K562 (cell line): ENCODE data around the gene SLC25A21. TPM values are rescaled to one million over a fixed set of nuclear protein-coding genes. Genes with fewer than 3 reads are reported as not detected.

Source experiments
- ATF7 ChIP-seq: fragments of 450-650 bp; IDR thresholded peaks from 2 replicates; pipeline ENCODE4 v1.7.1; 2014; ENCODE audit warnings: mild to moderate bottlenecking, moderate library complexity
- CBFA2T3 ChIP-seq: fragments of 450-650 bp; IDR thresholded peaks from 2 replicates; pipeline ENCODE4 v1.6.1; 2017
- CBX8 ChIP-seq: fragments of 200-600 bp; sonication (generic); IDR thresholded peaks from 2 replicates; pipeline ENCODE4 v1.6.1; 2012; ENCODE audit warnings: borderline replicate concordance, mixed run types, low read depth, mild to moderate bottlenecking, moderate library complexity, mixed read lengths, low read length, control low read depth, inconsistent platforms; ENCODE audit not compliant: poor library complexity, severe bottlenecking; ENCODE audit errors: extremely low read depth
- CC2D1A ChIP-seq: fragments of 450-650 bp; IDR thresholded peaks from 2 replicates; pipeline ENCODE4 v1.6.1; 2017; ENCODE audit warnings: mild to moderate bottlenecking
- CREB1 ChIP-seq, 2 experiments: sonication (generic) in 1 of 2; formaldehyde crosslinking in 1 of 2; IDR thresholded peaks; 2 replicates each; pipeline versions ENCODE4 v1.6.1 to v1.8.0; 2012 to 2022; ENCODE audit warnings: inconsistent platforms in 1 of 2, mild to moderate bottlenecking in 1 of 2, missing genetic modification reagents in 1 of 2, moderate library complexity in 1 of 2
- DPF2 ChIP-seq: fragments of 450-650 bp; IDR thresholded peaks from 2 replicates; pipeline ENCODE4 v1.6.1; 2016
- EP300 ChIP-seq: IDR thresholded peaks from 2 replicates; pipeline ENCODE4 v1.6.1; 2012; ENCODE audit warnings: low read length, improper control_type of control experiment
- GMEB1 ChIP-seq: fragments of 250-450 bp; sonication (Bioruptor Pico); IDR thresholded peaks from 2 replicates; pipeline ENCODE4 v1.4.0; 2020; ENCODE audit warnings: mild to moderate bottlenecking
- HDAC2 ChIP-seq: fragments of 450-650 bp; IDR thresholded peaks from 2 replicates; pipeline ENCODE4 v1.6.1; 2016; ENCODE audit warnings: mild to moderate bottlenecking
- IFI16 ChIP-seq: fragments of 250-450 bp; sonication (Bioruptor Pico); IDR thresholded peaks from 2 replicates; pipeline ENCODE4 v2.1.2; 2022; ENCODE audit warnings: mild to moderate bottlenecking, inconsistent platforms
- KDM1A ChIP-seq, 2 experiments: fragments of 450-650 bp; IDR thresholded peaks; 2 replicates each; pipeline ENCODE4 v1.6.1; 2016; ENCODE audit warnings: mild to moderate bottlenecking in 2 of 2
- L3MBTL2 ChIP-seq: fragments of 450-650 bp; IDR thresholded peaks from 2 replicates; pipeline ENCODE4 v1.6.1; 2016; ENCODE audit warnings: mild to moderate bottlenecking, moderate library complexity
- MYBL2 ChIP-seq, 2 experiments: fragments of 450-650 bp in 1 of 2; sonication (generic) in 1 of 2; formaldehyde crosslinking in 1 of 2; IDR thresholded peaks; 2 replicates each; pipeline versions ENCODE4 v1.6.1 to v1.8.1; 2017 to 2022; ENCODE audit warnings: borderline replicate concordance in 1 of 2, inconsistent platforms in 1 of 2, low read depth in 1 of 2, mild to moderate bottlenecking in 1 of 2, missing genetic modification reagents in 1 of 2, moderate library complexity in 1 of 2
- NFIC ChIP-seq: fragments of 450-650 bp; IDR thresholded peaks from 2 replicates; pipeline ENCODE4 v1.6.1; 2017; ENCODE audit warnings: mild to moderate bottlenecking, inconsistent platforms
- SOX6 ChIP-seq: fragments of 450-650 bp; IDR thresholded peaks from 2 replicates; pipeline ENCODE4 v1.6.1; 2014; ENCODE audit warnings: mild to moderate bottlenecking
- TAL1 ChIP-seq: fragments of 450-650 bp; IDR thresholded peaks from 2 replicates; pipeline ENCODE4 v1.6.1; 2016; ENCODE audit warnings: mild to moderate bottlenecking
- TFAM ChIP-seq: fragments of 250-450 bp; sonication (Bioruptor Pico); conservative IDR thresholded peaks from 2 replicates; pipeline ENCODE4 v1.5.0; 2021; ENCODE audit warnings: mild to moderate bottlenecking, moderate library complexity
- VEZF1 ChIP-seq: fragments of 200-800 bp; sonication (Bioruptor generic); IDR thresholded peaks from 2 replicates; pipeline ENCODE4 v1.6.1; 2017; ENCODE audit warnings: missing genetic modification characterization, missing compliant biosample characterization
- ZBTB5 ChIP-seq: fragments of 450-650 bp; IDR thresholded peaks from 2 replicates; pipeline ENCODE4 v1.6.1; 2017; ENCODE audit warnings: antibody characterized with exemption
- ZNF77 ChIP-seq: fragments of 250-450 bp; sonication (Bioruptor Pico); IDR thresholded peaks from 2 replicates; pipeline ENCODE4 v1.5.0; 2020
- polyA plus RNA-seq, 8 experiments: library from polyadenylated mRNA; depleted of rRNA in 4 of 8; stranded (reverse) in 5 of 8; unstranded in 3 of 8; fragments of >200 nt; fragmentation: Nextera tagmentation in 2 of 8; fragmentation: Illumina TruSeq in 1 of 8; extraction: Ambion mirVana in 2 of 8; extraction: Trizol in 1 of 8; gene quantifications; 2 replicates each; pipeline versions ENCODE4 v1.2.1 to v1.2.3, GENCODE V29; 2011 to 2014; ENCODE audit warnings: inconsistent platforms in 1 of 8, missing spikeins in 1 of 8
- total RNA-seq, 7 experiments: library from RNA; depleted of rRNA in 6 of 7; stranded (reverse); fragments of >200 nt in 6 of 7; fragmentation: Illumina TruSeq in 2 of 7; extraction: Trizol in 2 of 7; gene quantifications; 2 replicates each; pipeline versions ENCODE4 v1.2.1 to v1.2.3, GENCODE V29; 2011 to 2021; ENCODE audit warnings: low replicate concordance in 1 of 7
- TF ChIP-seq, protein P1 (sequence below): fragments of 250-450 bp; sonication (Bioruptor Pico); IDR thresholded peaks from 2 replicates; pipeline ENCODE4 v1.4.0; 2020; ENCODE audit warnings: mild to moderate bottlenecking, moderate library complexity

Gene SLC25A21
- total and polyA plus RNA-seq, 9 of the 15 experiments (the other 6 are each of a cell fraction or from before 2014, with no cell fraction given): 15.2 to 46.7 (median 28.7) TPM

DNA sequence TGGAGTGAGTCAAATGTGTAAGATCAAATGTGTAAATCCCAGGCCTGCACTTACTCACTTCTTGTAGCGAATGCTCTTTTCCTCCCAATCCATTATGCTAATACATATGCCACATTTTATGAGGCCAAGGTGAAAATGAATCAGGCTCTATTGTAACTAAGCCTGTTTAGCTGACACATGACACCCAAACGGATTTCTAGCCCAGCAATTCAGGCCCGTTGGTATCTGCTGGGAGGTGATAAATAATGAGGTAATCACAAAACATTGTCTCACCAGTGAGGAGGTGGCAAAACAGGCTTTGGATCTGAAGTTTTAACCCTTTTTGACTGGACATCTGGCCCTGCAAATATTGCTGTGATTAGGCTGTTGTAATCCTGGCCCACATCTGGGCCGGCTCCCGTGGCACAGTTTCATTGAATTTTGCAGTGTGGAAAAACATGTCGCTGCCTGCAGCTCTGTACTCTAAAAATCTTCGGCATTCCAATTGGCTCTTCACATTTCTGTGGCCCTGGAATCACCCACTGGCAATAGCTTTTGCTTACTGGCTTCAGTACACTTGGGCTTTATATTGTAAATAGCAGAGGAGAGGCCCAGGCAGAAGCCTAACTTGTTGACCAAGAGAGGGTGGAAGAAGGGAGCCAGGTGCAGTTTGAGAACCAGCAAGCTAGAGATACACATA lies 404.7 kb downstream of the SLC25A21 start (continued):
- TF ChIP-seq ATF7: peak; percentile 92
- no peak for TF ChIP-seq CREB1 (IDR thresholded peaks at IDR 0.05)
- TF ChIP-seq CREB1 (CRISPR knock-in tag; IDR thresholded peaks at IDR 0.05): no peak
- TF ChIP-seq HDAC2: peak; percentile 71; the same call in 1 of the 2 replicates
- TF ChIP-seq, protein P1, sequence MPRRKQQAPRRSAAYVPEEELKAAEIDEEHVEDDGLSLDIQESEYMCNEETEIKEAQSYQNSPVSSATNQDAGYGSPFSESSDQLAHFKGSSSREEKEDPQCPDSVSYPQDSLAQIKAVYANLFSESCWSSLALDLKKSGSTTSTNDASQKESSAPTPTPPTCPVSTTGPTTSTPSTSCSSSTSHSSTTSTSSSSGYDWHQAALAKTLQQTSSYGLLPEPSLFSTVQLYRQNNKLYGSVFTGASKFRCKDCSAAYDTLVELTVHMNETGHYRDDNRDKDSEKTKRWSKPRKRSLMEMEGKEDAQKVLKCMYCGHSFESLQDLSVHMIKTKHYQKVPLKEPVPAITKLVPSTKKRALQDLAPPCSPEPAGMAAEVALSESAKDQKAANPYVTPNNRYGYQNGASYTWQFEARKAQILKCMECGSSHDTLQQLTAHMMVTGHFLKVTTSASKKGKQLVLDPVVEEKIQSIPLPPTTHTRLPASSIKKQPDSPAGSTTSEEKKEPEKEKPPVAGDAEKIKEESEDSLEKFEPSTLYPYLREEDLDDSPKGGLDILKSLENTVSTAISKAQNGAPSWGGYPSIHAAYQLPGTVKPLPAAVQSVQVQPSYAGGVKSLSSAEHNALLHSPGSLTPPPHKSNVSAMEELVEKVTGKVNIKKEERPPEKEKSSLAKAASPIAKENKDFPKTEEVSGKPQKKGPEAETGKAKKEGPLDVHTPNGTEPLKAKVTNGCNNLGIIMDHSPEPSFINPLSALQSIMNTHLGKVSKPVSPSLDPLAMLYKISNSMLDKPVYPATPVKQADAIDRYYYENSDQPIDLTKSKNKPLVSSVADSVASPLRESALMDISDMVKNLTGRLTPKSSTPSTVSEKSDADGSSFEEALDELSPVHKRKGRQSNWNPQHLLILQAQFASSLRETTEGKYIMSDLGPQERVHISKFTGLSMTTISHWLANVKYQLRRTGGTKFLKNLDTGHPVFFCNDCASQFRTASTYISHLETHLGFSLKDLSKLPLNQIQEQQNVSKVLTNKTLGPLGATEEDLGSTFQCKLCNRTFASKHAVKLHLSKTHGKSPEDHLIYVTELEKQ (CRISPR knock-in tag): no peak
- no peak for TF ChIP-seq CC2D1A
- TF ChIP-seq EP300: peak; percentile 82; the same call in 1 of the 2 replicates
- TF ChIP-seq TAL1: peak; percentile 77
- no peak for TF ChIP-seq GMEB1 (CRISPR knock-in tag)
- TF ChIP-seq VEZF1 (CRISPR knock-in tag): no peak
- TF ChIP-seq MYBL2 (IDR thresholded peaks at IDR 0.05; ENCODE audit: low read depth): no peak
- no peak for TF ChIP-seq MYBL2 (CRISPR knock-in tag; IDR thresholded peaks at IDR 0.05; ENCODE audit: borderline replicate concordance)
- peak; percentile 80 for TF ChIP-seq SOX6
- no peak for TF ChIP-seq CBX8
- peak; percentile 39; the same call in 1 of the 2 replicates for TF ChIP-seq NFIC
- TF ChIP-seq ZBTB5: no peak
- TF ChIP-seq ZNF77 (CRISPR knock-in tag): no peak
- peak; percentile 63; the same call in 1 of the 2 replicates for TF ChIP-seq DPF2
- TF ChIP-seq TFAM (CRISPR knock-in tag): no peak
- TF ChIP-seq KDM1A (IDR thresholded peaks at IDR 0.05): peak; percentile 90
- no peak for TF ChIP-seq IFI16 (CRISPR knock-in tag)
- peak; percentile 88 for TF ChIP-seq CBFA2T3
- 0 out of 2 replicates have a peak, but pooled peaks have one; percentile 15 for TF ChIP-seq L3MBTL2
